ENCODE data around the gene PLCB4. TPM values are rescaled to one million over a fixed set of nuclear protein-coding genes. Genes with fewer than 3 reads are reported as not detected.

Gene PLCB4
- total RNA-seq, 1 donor from 2014 or later: 6.6 TPM

- no peak overlapping the region for H3K27ac ChIP-seq
- DNase-seq (no peak), ATAC-seq (peak; percentile 43 to 65)
- intact Hi-C loops (cut with DNase I): no loop called here
- TF ChIP-seq CTCF (IDR thresholded peaks at IDR 0.05): no peak
- H3K27me3 ChIP-seq (ENCODE audit: low read depth): peaks cover 54% of the 10 kb centered on the region
- no peaks in the 10 kb centered on the region for H3K36me3 ChIP-seq
- no peaks in the 10 kb centered on the region for H3K9me3 ChIP-seq
- no peak overlapping the region for H3K4me3 ChIP-seq
- H3K4me1 ChIP-seq: peaks cover 30% of the 10 kb centered on the region
These were observed 448.6 kb downstream of the PLCB4 start for GRCh38 chr20:9517297-9518162.

- Histone ChIP-seq H3K27me3 (ENCODE audit: low read depth) (peaks cover 49% of the 10 kb centered on the region), H3K27ac (no peak overlapping the region), H3K4me1 (peaks cover 30% of the 10 kb centered on the region), H3K9me3 (no peaks in the 10 kb centered on the region), H3K36me3 (no peaks in the 10 kb centered on the region), H3K4me3 (no peak overlapping the region)
- no peak for TF ChIP-seq CTCF (IDR thresholded peaks at IDR 0.05)
- intact Hi-C loops (cut with DNase I): no loop called here
- ATAC-seq (no peak), DNase-seq (no peak)
These were observed 449.8 kb downstream of the PLCB4 start for GRCh38 chr20:9518576-9519175.

- peaks cover 18% of the 10 kb centered on the region for H3K4me1 ChIP-seq
- intact Hi-C loops (cut with DNase I): no loop called here
- no peak for DNase-seq
- no peak overlapping the region for H3K4me3 ChIP-seq
- no peak overlapping the region for H3K27ac ChIP-seq
- ATAC-seq: no peak
- no peaks in the 10 kb centered on the region for H3K9me3 ChIP-seq
- H3K27me3 ChIP-seq (ENCODE audit: low read depth): peaks cover 35% of the 10 kb centered on the region
- no peaks in the 10 kb centered on the region for H3K36me3 ChIP-seq
- TF ChIP-seq CTCF (IDR thresholded peaks at IDR 0.05): no peak
These were observed 451.2 kb downstream of the PLCB4 start for GRCh38 chr20:9520086-9520485.

- Histone ChIP-seq H3K27me3 (ENCODE audit: low read depth) (peaks cover 13% of the 10 kb centered on the region), H3K4me3 (no peak overlapping the region), H3K9me3 (no peaks in the 10 kb centered on the region), H3K27ac (no peak overlapping the region), H3K4me1 (no peaks in the 10 kb centered on the region), H3K36me3 (no peaks in the 10 kb centered on the region)
- ATAC-seq (no peak), DNase-seq (no peak)
- intact Hi-C loops (cut with DNase I): no loop called here
- no peak for TF ChIP-seq CTCF (IDR thresholded peaks at IDR 0.05)
These were observed 454.7 kb downstream of the PLCB4 start for GRCh38 chr20:9523636-9524035.

Data from lower lobe of right lung (tissue), 2 donors.